Retina (tissue), 1 donor: ENCODE measurements around the gene GPR155.
A peak's percentile ranks its signal among the peaks of the same experiment; 100 is the strongest.
"Not testable (repeated sequence)": the region's sequence is repeated elsewhere in the genome, so short reads cannot be mapped to it uniquely, and the experiment has no call there.

Source experiments
- DNase-seq: peaks from one replicate; pipeline ENCODE4 v3.0.0-alpha.2; 2016

Gene GPR155

GRCh38 chr2:174431902-174432301 is 54.9 kb downstream of the GPR155 start:
- DNase-seq: no peak

GRCh38 chr2:174430066-174430465 is 56.8 kb downstream of the GPR155 start:
- DNase-seq: no peak

- no peak for DNase-seq
Observed at GRCh38 chr2:174428214-174428613, 58.6 kb downstream of the GPR155 start.

GRCh38 chr2:174412256-174412655 is 74.6 kb downstream of the GPR155 start:
- no peak for DNase-seq

GRCh38 chr2:174410039-174410438 is 76.8 kb downstream of the GPR155 start:
- DNase-seq: not testable (repeated sequence)

GRCh38 chr2:174403628-174404027 is 83.2 kb downstream of the GPR155 start:
- DNase-seq: no peak

- no peak for DNase-seq
Observed at GRCh38 chr2:174400853-174401252, 86.0 kb downstream of the GPR155 start.

- DNase-seq: no peak
Observed at GRCh38 chr2:174399171-174399570, 87.7 kb downstream of the GPR155 start.

GRCh38 chr2:174397773-174398172 is 89.1 kb downstream of the GPR155 start:
- no peak for DNase-seq

GRCh38 chr2:174395969-174396630 is 90.7 kb downstream of the GPR155 start:
- no peak for DNase-seq

- peak; percentile 94 for DNase-seq
Observed at GRCh38 chr2:174395284-174395968, 91.4 kb downstream of the GPR155 start, which contains the start of gene SCRN3. Gene SCRN3 (plus strand): TSS chr2:174395730. CDS start chr2:174398284, 2,554 bp downstream.

- DNase-seq: no peak
Observed at GRCh38 chr2:174392706-174393105, 94.1 kb downstream of the GPR155 start.

GRCh38 chr2:174390303-174390702 is 96.5 kb downstream of the GPR155 start:
- not testable (repeated sequence) for DNase-seq

GRCh38 chr2:174389542-174389941 is 97.3 kb downstream of the GPR155 start:
- DNase-seq: no peak

- DNase-seq: not testable (repeated sequence)
Observed at GRCh38 chr2:174388706-174389105, 98.1 kb downstream of the GPR155 start.

GRCh38 chr2:174385201-174385600 is 101.6 kb downstream of the GPR155 start:
- no peak for DNase-seq

GRCh38 chr2:174383796-174384195 is 103.0 kb downstream of the GPR155 start:
- DNase-seq: no peak
